K562 (cell line): ENCODE results near the gene TMEM132D. TPM values are rescaled to one million over a fixed set of nuclear protein-coding genes. Genes with fewer than 3 reads are reported as not detected.

Experiments used
- ATAC-seq: fragments of 200-7000 bp; cut with Tn5 transposase; 3 replicates; pipeline ENCODE4 v1.9.1; 2020; ENCODE audit warnings: moderate library complexity
- BruUV-seq: library from RNA; stranded (reverse); fragments of 400-500 nt; replicated peaks from 2 replicates; lab custom pipeline; 2021; lab: Mats Ljungman, UMichigan
- CTCF ChIA-PET: fragments of 300-600 bp; formaldehyde crosslinking; extraction: SDS; loops from one replicate; lab custom pipeline; 2021; ENCODE audit warnings: low intra/inter-chr PET ratio; lab: Yijun Ruan, JAX
- POLR2A ChIA-PET: fragments of 300-600, 350-650 bp; sonication (Branson Sonifier 250); formaldehyde crosslinking; extraction: SDS; loops from one replicate; lab custom pipeline; 2021; ENCODE audit warnings: antibody characterized with exemption, inconsistent platforms; lab: Yijun Ruan, JAX
- DNase-seq, 4 experiments: peaks; one replicate each; pipeline versions ENCODE4 v3.0.0 to v3.0.0-alpha.2; 2011 to 2018; ENCODE audit warnings: low spot score in 3 of 4, mixed read lengths in 3 of 4; ENCODE audit errors: extremely low read depth in 1 of 4
- FAIRE-seq: peaks from 2 replicates; lab custom pipeline; 2011; peaks lifted over from hg19 to GRCh38; lab: Jason Lieb, UNC
- H2AFZ ChIP-seq: 2 replicates; pipeline ENCODE4 v1.6.0; 2011; ENCODE audit warnings: low read depth, low read length, control low read depth, inconsistent platforms
- H3K27ac ChIP-seq: fragments of 200-600 bp; 3 replicates; pipeline ENCODE4 v1.8.0; 2011; ENCODE audit warnings: low read depth, mild to moderate bottlenecking, control low read depth, inconsistent platforms, low read length, moderate library complexity, mixed read lengths; ENCODE audit errors: extremely low read depth
- H3K27me3 ChIP-seq, 2 experiments: fragments of 300-600 bp in 1 of 2; 2 replicates in 1 of 2; 3 replicates in 1 of 2; pipeline versions ENCODE4 v1.6.0 to v1.8.0; 2011; ENCODE audit warnings: inconsistent platforms in 2 of 2, low read length in 2 of 2, mild to moderate bottlenecking in 1 of 2, mixed read lengths in 1 of 2, moderate library complexity in 1 of 2; ENCODE audit not compliant: control insufficient read depth in 2 of 2, insufficient read depth in 2 of 2
- H3K36me3 ChIP-seq: fragments of 300-600 bp; 3 replicates; pipeline ENCODE4 v1.8.0; 2011; ENCODE audit warnings: mild to moderate bottlenecking, low read length, inconsistent platforms; ENCODE audit not compliant: control insufficient read depth, insufficient read depth
- H3K4me1 ChIP-seq, 2 experiments: fragments of 200-600 bp in 1 of 2; replicated peaks in 1 of 2; 2 replicates in 1 of 2; 3 replicates in 1 of 2; pipeline versions ENCODE4 v1.5.1 to v1.8.0; 2011; ENCODE audit warnings: inconsistent platforms in 2 of 2, low read length in 2 of 2, mild to moderate bottlenecking in 1 of 2, mixed read lengths in 1 of 2, moderate library complexity in 1 of 2; ENCODE audit not compliant: control insufficient read depth in 2 of 2, insufficient read depth in 2 of 2
- H3K4me2 ChIP-seq: 2 replicates; pipeline ENCODE4 v1.6.1; 2011; ENCODE audit warnings: low read length, control low read depth, inconsistent platforms, mixed read lengths; ENCODE audit not compliant: insufficient read depth
- H3K4me3 ChIP-seq: fragments of 200-600 bp; sonication (generic), shearing (Covaris generic); 2 replicates; pipeline ENCODE4 v1.5.1; 2016; ENCODE audit warnings: control low read depth, inconsistent platforms
- H3K79me2 ChIP-seq: fragments of 200-600 bp; 3 replicates; pipeline ENCODE4 v1.8.0; 2011; ENCODE audit warnings: low read length, inconsistent platforms; ENCODE audit not compliant: control insufficient read depth, insufficient read depth
- H3K9ac ChIP-seq, 2 experiments: 2 replicates each; pipeline versions ENCODE4 v1.6.0 to v1.6.1; 2011; ENCODE audit warnings: low read depth in 2 of 2, low read length in 2 of 2, control low read depth in 1 of 2, inconsistent platforms in 1 of 2, mild to moderate bottlenecking in 1 of 2, mixed read lengths in 1 of 2; ENCODE audit not compliant: insufficient read depth in 1 of 2
- H3K9me1 ChIP-seq: one replicate; pipeline ENCODE4 v1.6.0; 2011; ENCODE audit warnings: inconsistent platforms, mild to moderate bottlenecking, low read length, moderate library complexity; ENCODE audit not compliant: control insufficient read depth, insufficient read depth
- H3K9me3 ChIP-seq: replicated peaks from 2 replicates; pipeline ENCODE4 v1.5.1; 2011; ENCODE audit warnings: low read depth, low read length, inconsistent platforms; ENCODE audit not compliant: control insufficient read depth, insufficient read depth
- H4K20me1 ChIP-seq: replicated peaks from 2 replicates; pipeline ENCODE4 v1.6.1; 2011; ENCODE audit warnings: low read length, inconsistent platforms, mixed read lengths; ENCODE audit not compliant: control insufficient read depth, insufficient read depth
- EP300 ChIP-seq: IDR thresholded peaks from 2 replicates; pipeline ENCODE4 v1.6.1; 2012; ENCODE audit warnings: low read length, improper control_type of control experiment
- PHF20 ChIP-seq: fragments of 450-650 bp; IDR thresholded peaks from 2 replicates; pipeline ENCODE4 v1.6.1; 2018; ENCODE audit not compliant: partially characterized antibody
- RFX5 ChIP-seq: IDR thresholded peaks from 2 replicates; pipeline ENCODE4 v1.6.1; 2011; ENCODE audit warnings: low read depth, mild to moderate bottlenecking, improper control_type of control experiment, low read length
- WGBS: fragments of 100-300 bp; shearing (Covaris generic); methylation state at CpG from one replicate; pipeline ENCODE4 v1.1.6; 2016; ENCODE audit warnings: low coverage, mixed read lengths; ENCODE audit not compliant: insufficient coverage; ENCODE audit errors: missing lambda C conversion rate; 5-methylcytosine and 5-hydroxymethylcytosine counted together
- in situ Hi-C: fragments of 300-500 bp; cut with MboI; formaldehyde crosslinking; loops from 4 replicates; pipeline ENCODE4 v1.15.0; 2018; ENCODE audit warnings: inconsistent platforms, mixed read lengths
- intact Hi-C: fragments of 100-400 bp; cut with micrococcal nuclease; formaldehyde crosslinking; loops from 2 replicates; pipeline ENCODE4 v1.14.2; 2022
- polyA plus RNA-seq, 8 experiments: library from polyadenylated mRNA; depleted of rRNA in 4 of 8; stranded (reverse) in 5 of 8; unstranded in 3 of 8; fragments of >200 nt; fragmentation: Nextera tagmentation in 2 of 8; fragmentation: Illumina TruSeq in 1 of 8; extraction: Ambion mirVana in 2 of 8; extraction: Trizol in 1 of 8; gene quantifications; 2 replicates each; pipeline versions ENCODE4 v1.2.1 to v1.2.3, GENCODE V29; 2011 to 2014; ENCODE audit warnings: inconsistent platforms in 1 of 8, missing spikeins in 1 of 8
- total RNA-seq, 7 experiments: library from RNA; depleted of rRNA in 6 of 7; stranded (reverse); fragments of >200 nt in 6 of 7; fragmentation: Illumina TruSeq in 2 of 7; extraction: Trizol in 2 of 7; gene quantifications; 2 replicates each; pipeline versions ENCODE4 v1.2.1 to v1.2.3, GENCODE V29; 2011 to 2021; ENCODE audit warnings: low replicate concordance in 1 of 7
- TF ChIP-seq, protein P1 (sequence below): fragments of 450-650 bp; formaldehyde crosslinking; IDR thresholded peaks from 2 replicates; pipeline ENCODE4 v1.4.0; 2020; ENCODE audit warnings: mild to moderate bottlenecking

The TMEM132D gene
- total and polyA plus RNA-seq, 9 of the 15 experiments (the other 6 are each of a cell fraction or from before 2014, with no cell fraction given), result not detected

DNA sequence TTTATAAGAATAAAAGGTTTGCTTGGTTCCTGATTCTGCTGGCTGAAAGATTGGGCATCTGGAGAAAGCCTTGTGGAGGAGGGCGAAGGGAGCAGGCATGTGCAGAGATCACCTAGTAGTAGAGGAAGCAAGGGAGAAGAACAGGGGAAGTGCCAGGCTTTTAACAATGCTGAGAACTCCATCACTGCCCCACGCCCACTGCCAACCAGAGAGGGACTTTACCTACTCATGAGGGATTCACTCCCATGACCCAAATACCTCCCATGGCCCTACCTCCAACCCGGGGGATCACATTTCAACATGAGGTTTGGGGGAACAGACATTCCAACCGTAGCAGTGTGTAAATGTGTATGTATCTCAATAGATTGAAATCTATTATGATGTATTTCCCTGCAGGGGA lies 690.3 kb downstream of the TMEM132D start:
- Histone ChIP-seq H3K27me3 (peaks cover 0 to 10% of the 10 kb centered on the region in 2 experiments; a peak in 2 of 5 replicates), H3K4me1 (no peaks in the 10 kb centered on the region), H3K79me2 (no peaks in the 10 kb centered on the region), H3K4me2 (no peak overlapping the region), H3K36me3 (no peaks in the 10 kb centered on the region), H3K9me3 (no peaks in the 10 kb centered on the region), H3K4me3 (no peak overlapping the region), H4K20me1 (no peaks in the 10 kb centered on the region), H3K27ac (no peak overlapping the region), H3K9ac (no peak overlapping the region), H2AFZ (no peak overlapping the region), H3K9me1 (no peaks in the 10 kb centered on the region)
- FAIRE-seq (no peak), ATAC-seq (no peak), DNase-seq (no peak)
- POLR2A ChIA-PET, result no interaction called here
- no TSS peak for BruUV-seq
- CTCF ChIA-PET, result no interaction called here
- TF ChIP-seq, protein P1, sequence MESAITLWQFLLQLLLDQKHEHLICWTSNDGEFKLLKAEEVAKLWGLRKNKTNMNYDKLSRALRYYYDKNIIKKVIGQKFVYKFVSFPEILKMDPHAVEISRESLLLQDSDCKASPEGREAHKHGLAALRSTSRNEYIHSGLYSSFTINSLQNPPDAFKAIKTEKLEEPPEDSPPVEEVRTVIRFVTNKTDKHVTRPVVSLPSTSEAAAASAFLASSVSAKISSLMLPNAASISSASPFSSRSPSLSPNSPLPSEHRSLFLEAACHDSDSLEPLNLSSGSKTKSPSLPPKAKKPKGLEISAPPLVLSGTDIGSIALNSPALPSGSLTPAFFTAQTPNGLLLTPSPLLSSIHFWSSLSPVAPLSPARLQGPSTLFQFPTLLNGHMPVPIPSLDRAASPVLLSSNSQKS (CRISPR knock-in tag), result no peak
- no peak for TF ChIP-seq PHF20
- no peak for TF ChIP-seq RFX5
- TF ChIP-seq EP300, result no peak
- in situ Hi-C loops, result no loop called here
- 0% methylated on average over 3 of the region's 4 CpGs for WGBS
- intact Hi-C loops, result no loop called here
